DMS53 treated with DMSO at 0.1 percent for 48 hours (cell line): ENCODE measurements around the gene LONRF2.

Experiments used
- DNase-seq: peaks from one replicate; lab custom pipeline; 2025; ENCODE audit not compliant: unreplicated experiment; lab: John Stamatoyannopoulos, UW

The LONRF2 gene

GRCh38 chr2:100276716-100277115, 45.6 kb downstream of the LONRF2 start:
- DNase-seq = no peak

GRCh38 chr2:100275200-100275589, 47.1 kb downstream of the LONRF2 start:
- no peak for DNase-seq

- DNase-seq = no peak
Measured at GRCh38 chr2:100274566-100275199, 47.6 kb downstream of the LONRF2 start.

- no peak for DNase-seq
Measured at GRCh38 chr2:100274076-100274475, 48.2 kb downstream of the LONRF2 start.

- DNase-seq = no peak
Measured at GRCh38 chr2:100273387-100273786, 48.9 kb downstream of the LONRF2 start.

GRCh38 chr2:100272841-100273329, 49.4 kb downstream of the LONRF2 start:
- DNase-seq = no peak

- DNase-seq = no peak
Measured at GRCh38 chr2:100271210-100271609, 51.1 kb downstream of the LONRF2 start.

- no peak for DNase-seq
Measured at GRCh38 chr2:100270381-100271146, 51.7 kb downstream of the LONRF2 start.

- no peak for DNase-seq
Measured at GRCh38 chr2:100269889-100270288, 52.4 kb downstream of the LONRF2 start.

GRCh38 chr2:100268986-100269385, 53.3 kb downstream of the LONRF2 start:
- no peak for DNase-seq

GRCh38 chr2:100267751-100268150, 54.5 kb downstream of the LONRF2 start:
- DNase-seq = no peak

- no peak for DNase-seq
Measured at GRCh38 chr2:100266126-100266525, 56.2 kb downstream of the LONRF2 start.

GRCh38 chr2:100265226-100265625, 57.1 kb downstream of the LONRF2 start:
- DNase-seq = no peak

- no peak for DNase-seq
Measured at GRCh38 chr2:100264651-100265050, 57.6 kb downstream of the LONRF2 start.

- no peak for DNase-seq
Measured at GRCh38 chr2:100264121-100264520, 58.2 kb downstream of the LONRF2 start.

- peak; percentile 84 for DNase-seq
Measured at GRCh38 chr2:100262555-100263320, 59.6 kb downstream of the LONRF2 start.

GRCh38 chr2:100262046-100262445, 60.3 kb downstream of the LONRF2 start:
- no peak for DNase-seq

GRCh38 chr2:100260712-100261620, 61.3 kb downstream of the LONRF2 start:
- DNase-seq = peak; percentile 31

- no peak for DNase-seq
Measured at GRCh38 chr2:100259106-100259505, 63.2 kb downstream of the LONRF2 start.

GRCh38 chr2:100257939-100258338, 64.4 kb downstream of the LONRF2 start:
- no peak for DNase-seq

GRCh38 chr2:100256849-100257248, 65.5 kb downstream of the LONRF2 start:
- DNase-seq = no peak
